PC-3 (cell line): ENCODE data around the gene PDLIM5.

ENCODE experiments used
- EZH2phosphoT487 ChIP-seq: fragments of 300-600 bp; sonication (generic); IDR thresholded peaks from 2 replicates; pipeline ENCODE4 v1.6.1; 2018; ENCODE audit warnings: mild to moderate bottlenecking, antibody characterized with exemption, low read length, borderline replicate concordance
- TF ChIP-seq, protein P1 (sequence below): fragments of 300-600 bp; sonication (generic); conservative IDR thresholded peaks from 2 replicates; pipeline ENCODE4 v1.5.1; 2017; ENCODE audit warnings: antibody characterized with exemption, low read depth, mild to moderate bottlenecking, low read length

DNA sequence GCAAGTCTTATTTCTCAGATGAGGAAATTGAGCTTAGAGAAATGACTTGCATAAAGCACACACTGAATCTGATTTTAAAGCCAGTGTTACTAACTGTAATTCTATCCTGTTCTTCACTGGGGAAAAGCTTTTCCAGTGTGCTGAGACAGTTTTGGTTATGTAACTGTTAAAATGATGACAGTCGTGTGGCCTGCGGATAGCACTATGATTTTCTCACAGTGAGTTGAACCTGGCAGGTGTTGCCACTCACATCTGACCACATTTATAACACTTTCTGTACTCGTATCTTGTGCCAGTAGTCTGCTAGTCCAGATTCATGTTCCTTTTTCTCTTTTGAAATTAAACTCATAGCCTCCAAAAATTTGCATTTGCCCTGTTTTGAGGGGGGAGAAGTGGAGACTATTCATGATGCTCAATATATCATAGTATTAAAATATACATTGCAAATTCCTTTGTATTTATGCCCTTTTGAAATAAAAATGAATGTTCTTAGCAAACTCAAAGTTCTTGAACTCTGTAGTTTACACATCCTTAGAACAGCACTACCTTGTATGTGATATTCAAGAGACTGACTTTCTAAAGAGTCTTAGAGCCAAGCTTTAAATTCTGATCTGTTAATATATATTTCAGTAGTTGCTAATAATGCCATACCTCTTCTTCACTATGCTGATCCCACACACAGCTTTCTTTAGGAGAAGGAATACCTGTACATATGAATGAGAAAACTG, 132.3 kb downstream of the PDLIM5 start:
- TF ChIP-seq, protein P1, sequence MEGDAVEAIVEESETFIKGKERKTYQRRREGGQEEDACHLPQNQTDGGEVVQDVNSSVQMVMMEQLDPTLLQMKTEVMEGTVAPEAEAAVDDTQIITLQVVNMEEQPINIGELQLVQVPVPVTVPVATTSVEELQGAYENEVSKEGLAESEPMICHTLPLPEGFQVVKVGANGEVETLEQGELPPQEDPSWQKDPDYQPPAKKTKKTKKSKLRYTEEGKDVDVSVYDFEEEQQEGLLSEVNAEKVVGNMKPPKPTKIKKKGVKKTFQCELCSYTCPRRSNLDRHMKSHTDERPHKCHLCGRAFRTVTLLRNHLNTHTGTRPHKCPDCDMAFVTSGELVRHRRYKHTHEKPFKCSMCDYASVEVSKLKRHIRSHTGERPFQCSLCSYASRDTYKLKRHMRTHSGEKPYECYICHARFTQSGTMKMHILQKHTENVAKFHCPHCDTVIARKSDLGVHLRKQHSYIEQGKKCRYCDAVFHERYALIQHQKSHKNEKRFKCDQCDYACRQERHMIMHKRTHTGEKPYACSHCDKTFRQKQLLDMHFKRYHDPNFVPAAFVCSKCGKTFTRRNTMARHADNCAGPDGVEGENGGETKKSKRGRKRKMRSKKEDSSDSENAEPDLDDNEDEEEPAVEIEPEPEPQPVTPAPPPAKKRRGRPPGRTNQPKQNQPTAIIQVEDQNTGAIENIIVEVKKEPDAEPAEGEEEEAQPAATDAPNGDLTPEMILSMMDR, result no peak
- no peak for TF ChIP-seq EZH2phosphoT487
